ENCODE measurements around the gene SBK3. TPM values are rescaled to one million over a fixed set of nuclear protein-coding genes. Genes with fewer than 3 reads are reported as not detected.

The SBK3 gene
- total and polyA plus RNA-seq, 10 of the 15 experiments (the other 5 are each of a cell fraction or from before 2014, with no cell fraction given), result not detected

GRCh38 chr19:55586976-55587668 lies 41.8 kb upstream of the SBK3 start:
- no peaks in the 10 kb centered on the region for H3K27me3 ChIP-seq (replicated peaks in 1 of 2; ENCODE audit: control insufficient read depth in 2 of 2, insufficient read depth in 2 of 2, low read length in 1 of 2)
- peaks cover 5% of the 10 kb centered on the region for H3K4me1 ChIP-seq (ENCODE audit: control insufficient read depth, insufficient read depth, low read length)
- peak overlapping the region; percentile 64 for H3K4me3 ChIP-seq
- no peaks in the 10 kb centered on the region for H3K79me2 ChIP-seq (ENCODE audit: control insufficient read depth, insufficient read depth, low read length)
- no peak overlapping the region for H3K27ac ChIP-seq (ENCODE audit: control insufficient read depth, insufficient read depth)
- no peak overlapping the region for H3K9ac ChIP-seq (ENCODE audit: control insufficient read depth, insufficient read depth, low read length)
- no peaks in the 10 kb centered on the region for H3K9me3 ChIP-seq (replicated peaks; ENCODE audit: control insufficient read depth, insufficient read depth, low read length)
- in situ Hi-C loops (cut with MboI) (no loop called here), intact Hi-C loops (cut with micrococcal nuclease; ENCODE audit: unreplicated experiment) (no loop called here)
- POLR2A ChIA-PET, result interaction anchor here (1.7 kb wide), 1 partner anchor 12 kb away, joined by 6 read pairs; the partner anchor contains the start of gene FIZ1
- FAIRE-seq (peak; percentile 98), DNase-seq (ENCODE audit: low read depth, low spot score) (peak; percentile 60), ATAC-seq (peak; percentile 100)
- SMC1A ChIA-PET (ENCODE audit: uncharacterized antibody, unreplicated experiment), result interaction anchor here (1.0 to 2.4 kb wide), 4 partner anchors 9 to 44 kb away, joined by 3 to 6 read pairs (median 3); partner anchors contain the start of genes ZNF784 and ZNF865
- no TSS peak for BruUV-seq (replicated peaks)
- H3K4me2 ChIP-seq (ENCODE audit: control insufficient read depth, insufficient read depth), result peak overlapping the region; percentile 78
- RAD21 ChIA-PET (ENCODE audit: unreplicated experiment), result interaction anchor here (1.8 kb wide), 1 partner anchor 12 kb away, joined by 8 read pairs; the partner anchor contains the start of gene FIZ1
- 2% methylated on average over 40 of the region's 40 CpGs for WGBS (ENCODE audit: insufficient coverage, insufficient replicate concordance, low lambda C conversion rate, missing lambda C conversion rate)
- CTCF ChIA-PET, result interaction anchor here (0.7 to 1.6 kb wide), 7 partner anchors 12 to 119 kb away, joined by 3 to 10 read pairs (median 3); partner anchors contain the start of gene FIZ1
- no peaks in the 10 kb centered on the region for H3K36me3 ChIP-seq (ENCODE audit: control insufficient read depth in 2 of 2, insufficient read depth in 2 of 2, low read length in 1 of 2)
- no peaks in the 10 kb centered on the region for H4K20me1 ChIP-seq (ENCODE audit: control insufficient read depth, insufficient read depth)
- H2AFZ ChIP-seq (ENCODE audit: control insufficient read depth, low read depth, low read length), result peak overlapping the region; percentile 62
- TF ChIP-seq ATF7 (IDR thresholded peaks at IDR 0.05; ENCODE audit: low read depth), result no peak
- TF ChIP-seq BHLHE40 (IDR thresholded peaks at IDR 0.05; ENCODE audit: borderline replicate concordance in 1 of 2, low read depth in 2 of 2, low read length in 1 of 2), result peak in 1 of 2 experiments; percentile 36; a peak in 2 of 4 replicates
- TF ChIP-seq, protein P1, sequence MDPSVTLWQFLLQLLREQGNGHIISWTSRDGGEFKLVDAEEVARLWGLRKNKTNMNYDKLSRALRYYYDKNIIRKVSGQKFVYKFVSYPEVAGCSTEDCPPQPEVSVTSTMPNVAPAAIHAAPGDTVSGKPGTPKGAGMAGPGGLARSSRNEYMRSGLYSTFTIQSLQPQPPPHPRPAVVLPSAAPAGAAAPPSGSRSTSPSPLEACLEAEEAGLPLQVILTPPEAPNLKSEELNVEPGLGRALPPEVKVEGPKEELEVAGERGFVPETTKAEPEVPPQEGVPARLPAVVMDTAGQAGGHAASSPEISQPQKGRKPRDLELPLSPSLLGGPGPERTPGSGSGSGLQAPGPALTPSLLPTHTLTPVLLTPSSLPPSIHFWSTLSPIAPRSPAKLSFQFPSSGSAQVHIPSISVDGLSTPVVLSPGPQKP (IDR thresholded peaks at IDR 0.05; ENCODE audit: low read depth, low read length), result no peak
- no peak for TF ChIP-seq EGR1 (IDR thresholded peaks at IDR 0.05; ENCODE audit: borderline replicate concordance in 1 of 2, low read depth in 2 of 2, low read length in 2 of 2)
- peak; percentile 49; the same call in 1 of the 2 replicates for TF ChIP-seq MXI1 (IDR thresholded peaks at IDR 0.05; ENCODE audit: low read depth, low read length)
- TF ChIP-seq DPF2 (IDR thresholded peaks at IDR 0.05), result peak; percentile 41; the same call in 1 of the 2 replicates
- no peak for TF ChIP-seq ZNF217 (IDR thresholded peaks at IDR 0.05)
- TF ChIP-seq HDGF (IDR thresholded peaks at IDR 0.05), result 0 out of 2 replicates have a peak, but pooled peaks have one; percentile 20
- no peak for TF ChIP-seq SPI1 (IDR thresholded peaks at IDR 0.05; ENCODE audit: borderline replicate concordance, insufficient read depth, low read depth, low read length)
- peak; percentile 98 for TF ChIP-seq BMI1 (IDR thresholded peaks at IDR 0.05; ENCODE audit: borderline replicate concordance)
- TF ChIP-seq BRCA1 (IDR thresholded peaks at IDR 0.05; ENCODE audit: low read depth, low read length), result no peak
- no peak for TF ChIP-seq HSF1 (IDR thresholded peaks at IDR 0.05; ENCODE audit: low read depth, low read length)
- 0 out of 2 replicates have a peak, but pooled peaks have one; percentile 24 for TF ChIP-seq IKZF1 (conservative IDR thresholded peaks at IDR 0.05)
- TF ChIP-seq YY1 (IDR thresholded peaks at IDR 0.05; ENCODE audit: low read depth, low read length), result 0 out of 2 replicates have a peak, but pooled peaks have one; percentile 20
- TF ChIP-seq, protein P2, sequence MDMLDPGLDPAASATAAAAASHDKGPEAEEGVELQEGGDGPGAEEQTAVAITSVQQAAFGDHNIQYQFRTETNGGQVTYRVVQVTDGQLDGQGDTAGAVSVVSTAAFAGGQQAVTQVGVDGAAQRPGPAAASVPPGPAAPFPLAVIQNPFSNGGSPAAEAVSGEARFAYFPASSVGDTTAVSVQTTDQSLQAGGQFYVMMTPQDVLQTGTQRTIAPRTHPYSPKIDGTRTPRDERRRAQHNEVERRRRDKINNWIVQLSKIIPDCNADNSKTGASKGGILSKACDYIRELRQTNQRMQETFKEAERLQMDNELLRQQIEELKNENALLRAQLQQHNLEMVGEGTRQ (IDR thresholded peaks at IDR 0.05; ENCODE audit: borderline replicate concordance, low read depth, low read length), result no peak
- no peak for TF ChIP-seq USF1 (IDR thresholded peaks at IDR 0.05; ENCODE audit: borderline replicate concordance, extremely low read length, insufficient read depth, low read depth, low read length)
- TF ChIP-seq CHD2 (IDR thresholded peaks at IDR 0.05; ENCODE audit: borderline replicate concordance, low read depth, low read length), result peak; percentile 85
- no peak for TF ChIP-seq TAF1 (IDR thresholded peaks at IDR 0.05; ENCODE audit: borderline replicate concordance, low read depth, low read length)
